ENCODE data around the gene ERBB4. TPM values are rescaled to one million over a fixed set of nuclear protein-coding genes. Genes with fewer than 3 reads are reported as not detected.

Gene ERBB4
- total and polyA plus RNA-seq, 2 of the 8 experiments (the other 6 are each of a cell fraction or from before 2014, with no cell fraction given), result 0.34 to 1.3 TPM

GRCh38 chr2:211534632-211535031 lies 1004.0 kb downstream of the ERBB4 start:
- Histone ChIP-seq H3K27me3 (replicated peaks in 1 of 4; ENCODE audit: control insufficient read depth in 3 of 4, extremely low read depth in 1 of 4, insufficient read depth in 3 of 4, low read length in 3 of 4) (no peaks in the 10 kb centered on the region), H3K4me1 (replicated peaks in 1 of 4; ENCODE audit: control insufficient read depth in 3 of 4, insufficient read depth in 4 of 4, low read length in 3 of 4) (no peaks in the 10 kb centered on the region), H3K9ac (replicated peaks in 1 of 4; ENCODE audit: extremely low read depth in 1 of 4, low read depth in 3 of 4, low read length in 3 of 4) (no peak overlapping the region), H3K4me2 (ENCODE audit: insufficient read depth in 1 of 2, low read depth in 2 of 2, low read length in 2 of 2) (no peak overlapping the region), H3K79me1 (ENCODE audit: low read depth, low read length) (no peaks in the 10 kb centered on the region; the same call in 1 of the 2 replicates), H2AFZ (ENCODE audit: low read length) (no peak overlapping the region), H2BK120ac (replicated peaks; ENCODE audit: low read depth, low read length) (no peak overlapping the region), H2BK12ac (ENCODE audit: low read depth, low read length) (no peak overlapping the region), H3K18ac (ENCODE audit: extremely low read depth, low read length) (no peak overlapping the region), H4K8ac (ENCODE audit: extremely low read depth, insufficient read depth, low read length) (no peak overlapping the region), H3K23me2 (ENCODE audit: low read depth, low read length) (no peaks in the 10 kb centered on the region), H4K5ac (ENCODE audit: insufficient read length, low read depth, low read length) (no peak overlapping the region), H3K4me3 (ENCODE audit: extremely low read depth in 1 of 4, insufficient read depth in 2 of 4, low read depth in 3 of 4, low read length in 4 of 4) (no peak overlapping the region), H3K14ac (ENCODE audit: insufficient read length) (no peak overlapping the region), H3K23ac (ENCODE audit: insufficient read length) (no peak overlapping the region), H3K36me3 (ENCODE audit: control insufficient read depth in 2 of 4, insufficient read depth in 4 of 4, low read length in 3 of 4) (no peaks in the 10 kb centered on the region), H3K56ac (replicated peaks; ENCODE audit: insufficient read length, low read depth, low read length) (no peak overlapping the region), H2BK20ac (ENCODE audit: low read length) (no peak overlapping the region), H2AK5ac (ENCODE audit: low read depth, low read length) (no peak overlapping the region), H2BK15ac (ENCODE audit: low read length) (no peak overlapping the region), H3K4ac (replicated peaks; ENCODE audit: insufficient read length, low read depth, low read length) (no peak overlapping the region), H2BK5ac (ENCODE audit: low read depth, low read length) (no peak overlapping the region), H4K20me1 (replicated peaks in 1 of 2; ENCODE audit: control insufficient read depth in 1 of 2, insufficient read depth in 2 of 2, low read length in 2 of 2) (no peaks in the 10 kb centered on the region), H3K9me3 (ENCODE audit: insufficient read depth in 2 of 2, low read depth in 1 of 2, low read length in 1 of 2) (no peaks in the 10 kb centered on the region), H3K27ac (ENCODE audit: low read depth, low read length) (no peak overlapping the region), H3K79me2 (ENCODE audit: control insufficient read depth in 1 of 2, insufficient read depth in 2 of 2, low read length in 2 of 2) (no peaks in the 10 kb centered on the region), H4K91ac (replicated peaks; ENCODE audit: insufficient read length, low read length) (no peak overlapping the region)
- POLR2A ChIA-PET (ENCODE audit: partially characterized antibody), result no interaction called here
- DNase-seq (ENCODE audit: low read depth in 1 of 2, low spot score in 2 of 2), result no peak
- 90% methylated on average over 5 of the region's 5 CpGs; no CpG with 5 or more reads in 1 of the 2 experiments for WGBS, 2 experiments (ENCODE audit: extremely low coverage in 1 of 2, insufficient coverage in 1 of 2, insufficient read length in 1 of 2, insufficient replicate concordance in 2 of 2, low coverage in 1 of 2, low lambda C conversion rate in 2 of 2, missing lambda C conversion rate in 1 of 2)
- FAIRE-seq, result no peak
- CTCF ChIA-PET (ENCODE audit: partially characterized antibody), result interaction anchor here (1.0 kb wide), 1 partner anchor 79 kb away, joined by 3 read pairs; no protein-coding TSS in a partner anchor
- TF ChIP-seq EP300 (IDR thresholded peaks at IDR 0.05; ENCODE audit: borderline replicate concordance in 1 of 2, low read depth in 2 of 2, low read length in 2 of 2) (no peak), USF2 (IDR thresholded peaks at IDR 0.05; ENCODE audit: low read length) (no peak), PHF8 (conservative IDR thresholded peaks at IDR 0.05; ENCODE audit: low read depth, low read length) (no peak), HDAC2 (IDR thresholded peaks at IDR 0.05; ENCODE audit: borderline replicate concordance in 1 of 2, low read depth in 2 of 2, low read length in 2 of 2) (no peak), TBP (IDR thresholded peaks at IDR 0.05; ENCODE audit: low read depth, low read length) (no peak), EGR1 (IDR thresholded peaks at IDR 0.05; ENCODE audit: borderline replicate concordance, low read depth, low read length) (no peak), CHD2 (IDR thresholded peaks at IDR 0.05; ENCODE audit: low read length) (no peak), KDM1A (IDR thresholded peaks at IDR 0.05; ENCODE audit: borderline replicate concordance, low read length) (no peak), TAF7 (optimal IDR thresholded peaks at IDR 0.05; ENCODE audit: borderline replicate concordance, low read depth, low read length) (no peak), SP4 (IDR thresholded peaks at IDR 0.05; ENCODE audit: low read length) (no peak), MAX (IDR thresholded peaks at IDR 0.05) (no peak), NANOG (IDR thresholded peaks at IDR 0.05; ENCODE audit: insufficient read depth, low read depth, low read length, poor library complexity, severe bottlenecking) (no peak), SRF (IDR thresholded peaks at IDR 0.05; ENCODE audit: low read depth, low read length) (no peak)
